Measurements from ENCODE around the gene KRTAP9-8. TPM values are rescaled to one million over a fixed set of nuclear protein-coding genes. Genes with fewer than 3 reads are reported as not detected.

The KRTAP9-8 gene, protein sequence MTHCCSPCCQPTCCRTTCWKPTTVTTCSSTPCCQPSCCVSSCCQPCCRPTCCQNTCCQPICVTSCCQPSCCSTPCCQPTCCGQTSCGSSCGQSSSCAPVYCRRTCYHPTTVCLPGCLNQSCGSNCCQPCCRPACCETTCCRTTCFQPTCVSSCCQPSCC
- not detected in 2 replicates for total RNA-seq

DNA sequence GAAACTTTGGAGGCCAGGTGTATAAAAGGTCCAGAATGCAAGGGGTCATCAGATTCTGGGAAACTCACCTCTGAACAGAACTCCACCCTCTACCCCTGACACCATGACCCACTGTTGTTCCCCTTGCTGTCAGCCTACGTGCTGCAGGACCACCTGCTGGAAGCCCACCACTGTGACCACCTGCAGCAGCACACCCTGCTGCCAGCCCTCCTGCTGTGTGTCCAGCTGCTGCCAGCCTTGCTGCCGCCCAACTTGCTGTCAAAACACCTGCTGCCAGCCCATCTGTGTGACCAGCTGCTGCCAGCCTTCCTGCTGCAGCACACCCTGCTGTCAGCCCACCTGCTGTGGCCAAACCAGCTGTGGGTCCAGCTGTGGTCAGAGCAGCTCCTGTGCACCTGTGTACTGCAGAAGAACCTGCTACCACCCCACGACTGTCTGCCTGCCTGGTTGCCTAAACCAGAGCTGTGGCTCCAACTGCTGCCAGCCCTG, at the start of gene KRTAP9-8:
KRTAP9-8 (plus strand) TSS at position 51 of the 489 bp plus-strand sequence; CDS start at position 104, 53 bp downstream.

DNA sequence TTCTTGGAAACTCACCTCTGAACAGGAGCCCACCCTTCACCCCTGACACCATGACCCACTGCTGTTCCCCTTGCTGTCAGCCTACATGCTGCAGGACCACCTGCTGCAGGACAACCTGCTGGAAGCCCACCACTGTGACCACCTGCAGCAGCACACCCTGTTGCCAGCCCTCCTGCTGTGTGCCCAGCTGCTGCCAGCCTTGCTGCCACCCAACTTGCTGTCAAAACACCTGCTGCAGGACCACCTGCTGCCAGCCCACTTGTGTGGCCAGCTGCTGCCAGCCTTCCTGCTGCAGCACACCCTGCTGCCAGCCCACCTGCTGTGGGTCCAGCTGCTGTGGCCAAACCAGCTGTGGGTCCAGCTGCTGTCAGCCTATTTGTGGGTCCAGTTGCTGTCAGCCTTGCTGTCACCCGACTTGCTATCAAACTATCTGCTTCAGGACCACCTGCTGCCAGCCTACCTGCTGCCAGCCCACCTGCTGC, 47.9 kb upstream of the KRTAP9-8 start, which contains the start of gene KRTAP9-1:
KRTAP9-1 (plus strand) TSS at position 51 of the 482 bp plus-strand sequence; CDS start at position 51, 0 bp downstream.

DNA sequence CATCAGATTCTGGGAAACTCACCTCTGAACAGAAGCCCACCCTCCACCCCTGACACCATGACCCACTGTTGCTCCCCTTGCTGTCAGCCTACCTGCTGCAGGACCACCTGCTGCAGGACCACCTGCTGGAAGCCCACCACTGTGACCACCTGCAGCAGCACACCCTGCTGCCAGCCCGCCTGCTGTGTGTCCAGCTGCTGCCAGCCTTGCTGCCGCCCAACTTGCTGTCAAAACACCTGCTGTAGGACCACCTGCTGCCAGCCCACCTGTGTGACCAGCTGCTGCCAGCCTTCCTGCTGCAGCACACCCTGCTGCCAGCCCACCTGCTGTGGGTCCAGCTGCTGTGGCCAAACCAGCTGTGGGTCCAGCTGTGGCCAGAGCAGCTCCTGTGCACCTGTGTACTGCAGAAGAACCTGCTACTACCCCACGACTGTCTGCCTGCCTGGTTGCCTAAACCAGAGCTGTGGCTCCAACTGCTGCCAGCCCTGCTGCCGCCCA, 11.2 kb upstream of the KRTAP9-8 start, which contains the start of gene KRTAP9-2:
KRTAP9-2 (plus strand) TSS at position 51 of the 498 bp plus-strand sequence; CDS start at position 58, 7 bp downstream.

GRCh38 chr17:41232399-41233105, 5.2 kb upstream of the KRTAP9-8 start, which contains the start of gene KRTAP9-3:
KRTAP9-3 (plus strand) TSS chr17:41232449; CDS start chr17:41232502, 53 bp downstream.

GRCh38 chr17:41249637-41250240, 11.9 kb downstream of the KRTAP9-8 start, which contains the start of gene KRTAP9-4:
KRTAP9-4 (plus strand) TSS chr17:41249687; CDS start chr17:41249721, 34 bp downstream.

GRCh38 chr17:41255381-41256290, 17.8 kb downstream of the KRTAP9-8 start, which contains the start of gene KRTAP9-9:
KRTAP9-9 (plus strand) TSS chr17:41255384.

DNA sequence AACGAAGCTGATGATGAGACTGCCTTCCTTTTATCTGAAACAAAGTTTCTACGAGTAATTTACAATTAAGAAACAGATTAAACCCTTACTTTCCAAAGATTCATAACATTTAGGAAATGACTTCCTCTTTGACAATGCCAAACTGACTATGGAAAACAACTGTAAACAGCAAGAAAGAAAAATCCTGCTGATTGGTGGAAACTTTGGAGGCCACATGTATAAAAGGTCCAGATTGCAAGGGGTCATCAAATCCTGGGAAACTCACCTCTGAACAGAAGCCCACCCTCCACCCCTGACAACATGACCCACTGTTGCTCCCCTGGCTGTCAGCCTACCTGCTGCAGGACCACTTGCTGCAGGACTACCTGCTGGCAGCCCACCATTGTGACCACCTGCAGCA, 27.3 kb downstream of the KRTAP9-8 start, which contains the start of gene KRTAP9-6:
KRTAP9-6 (plus strand) TSS at position 301 of the 400 bp plus-strand sequence; CDS start at position 301, 0 bp downstream.

DNA sequence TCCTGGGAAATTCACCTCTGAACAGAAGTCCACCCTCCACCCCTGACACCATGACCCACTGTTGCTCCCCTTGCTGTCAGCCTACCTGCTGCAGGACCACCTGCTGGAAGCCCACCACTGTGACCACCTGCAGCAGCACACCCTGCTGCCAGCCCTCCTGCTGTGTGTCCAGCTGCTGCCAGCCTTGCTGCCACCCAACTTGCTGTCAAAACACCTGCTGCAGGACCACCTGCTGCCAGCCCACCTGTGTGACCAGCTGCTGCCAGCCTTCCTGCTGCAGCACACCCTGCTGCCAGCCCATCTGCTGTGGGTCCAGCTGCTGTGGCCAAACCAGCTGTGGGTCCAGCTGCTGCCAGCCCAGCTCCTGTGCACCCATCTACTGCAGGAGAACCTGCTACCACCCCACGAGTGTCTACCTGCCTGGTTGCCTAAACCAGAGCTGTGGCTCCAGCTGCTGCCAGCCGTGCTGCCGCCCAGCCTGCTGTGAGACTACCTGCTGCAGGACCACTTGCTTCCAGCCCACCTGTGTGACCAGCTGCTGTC, 37.9 kb downstream of the KRTAP9-8 start, which contains the start of gene KRTAP9-7:
KRTAP9-7 (plus strand) TSS at position 51 of the 543 bp plus-strand sequence; CDS start at position 51, 0 bp downstream.

Other genes with a start within 250 kb of the KRTAP9-8 start
- gene KRTAP3-3, start 243.8 kb upstream of the KRTAP9-8 start, total RNA-seq: not detected in 2 replicates
- gene KRTAP3-2, start 238.1 kb upstream of the KRTAP9-8 start, total RNA-seq: not detected in 2 replicates
- not detected in 2 replicates for gene KRTAP3-1, start 228.9 kb upstream of the KRTAP9-8 start, total RNA-seq
- not detected in 2 replicates for gene KRTAP1-5, start 210.8 kb upstream of the KRTAP9-8 start, total RNA-seq
- gene KRTAP1-4, start 207.8 kb upstream of the KRTAP9-8 start, total RNA-seq: not detected in 2 replicates
- not detected in 2 replicates for gene KRTAP1-3, start 203.1 kb upstream of the KRTAP9-8 start, total RNA-seq
- gene KRTAP1-1, start 196.5 kb upstream of the KRTAP9-8 start, total RNA-seq: not detected in 2 replicates
- gene KRTAP2-1, start 190.7 kb upstream of the KRTAP9-8 start, total RNA-seq: not detected in 2 replicates
- not detected in 2 replicates for gene KRTAP2-2, start 182.8 kb upstream of the KRTAP9-8 start, total RNA-seq
- gene KRTAP2-3, start 177.9 kb upstream of the KRTAP9-8 start, total RNA-seq: not detected in 2 replicates
- gene KRTAP2-4, start 172.1 kb upstream of the KRTAP9-8 start, total RNA-seq: not detected in 2 replicates
- gene KRTAP4-7, start 153.8 kb upstream of the KRTAP9-8 start, total RNA-seq: not detected in 2 replicates
- gene KRTAP4-8, start 139.9 kb upstream of the KRTAP9-8 start, total RNA-seq: not detected in 2 replicates
- gene KRTAP4-16, start 135.8 kb upstream of the KRTAP9-8 start, total RNA-seq: not detected in 2 replicates
- not detected in 2 replicates for gene KRTAP4-9, start 132.6 kb upstream of the KRTAP9-8 start, total RNA-seq
- not detected in 2 replicates for gene KRTAP4-11, start 119.6 kb upstream of the KRTAP9-8 start, total RNA-seq
- not detected in 2 replicates for gene KRTAP4-12, start 113.8 kb upstream of the KRTAP9-8 start, total RNA-seq
- gene KRTAP4-6, start 97.5 kb upstream of the KRTAP9-8 start, total RNA-seq: not detected in 2 replicates
- gene KRTAP4-5, start 88.2 kb upstream of the KRTAP9-8 start, total RNA-seq: not detected in 2 replicates
- not detected in 2 replicates for gene KRTAP4-4, start 77.3 kb upstream of the KRTAP9-8 start, total RNA-seq
- not detected in 2 replicates for gene KRTAP4-3, start 69.8 kb upstream of the KRTAP9-8 start, total RNA-seq
- not detected in 2 replicates for gene KRTAP4-2, start 59.8 kb upstream of the KRTAP9-8 start, total RNA-seq
- gene KRTAP4-1, start 53.1 kb upstream of the KRTAP9-8 start, total RNA-seq: not detected in 2 replicates
- gene KRTAP9-1, start 48.1 kb upstream of the KRTAP9-8 start, total RNA-seq: not detected in 2 replicates
- gene KRTAP9-2, start 11.4 kb upstream of the KRTAP9-8 start, total RNA-seq: not detected in 2 replicates
- not detected in 2 replicates for gene KRTAP9-3, start 5.5 kb upstream of the KRTAP9-8 start, total RNA-seq
- not detected in 2 replicates for gene KRTAP9-4, start 11.7 kb downstream of the KRTAP9-8 start, total RNA-seq
- gene KRTAP9-9, start 17.4 kb downstream of the KRTAP9-8 start, total RNA-seq: not detected in 2 replicates
- gene KRTAP9-6, start 27.4 kb downstream of the KRTAP9-8 start, total RNA-seq: not detected in 2 replicates
- not detected in 2 replicates for gene KRTAP9-7, start 37.7 kb downstream of the KRTAP9-8 start, total RNA-seq
- not detected in 2 replicates for gene KRTAP29-1, start 64.9 kb downstream of the KRTAP9-8 start, total RNA-seq
- gene KRTAP16-1, start 71.3 kb downstream of the KRTAP9-8 start, total RNA-seq: not detected in 2 replicates
- gene KRTAP17-1, start 77.7 kb downstream of the KRTAP9-8 start, total RNA-seq: not detected in 2 replicates
- gene KRT33A, start 112.8 kb downstream of the KRTAP9-8 start, total RNA-seq: not detected in 2 replicates
- not detected in 2 replicates for gene KRT33B, start 131.8 kb downstream of the KRTAP9-8 start, total RNA-seq
- gene KRT34, start 144.3 kb downstream of the KRTAP9-8 start, total RNA-seq: not detected in 2 replicates
- not detected in 2 replicates for gene KRT31, start 159.6 kb downstream of the KRTAP9-8 start, total RNA-seq
- gene KRT37, start 186.6 kb downstream of the KRTAP9-8 start, total RNA-seq: not detected in 2 replicates
- not detected in 2 replicates for gene KRT38, start 203.0 kb downstream of the KRTAP9-8 start, total RNA-seq
- not detected in 2 replicates for gene KRT32, start 229.4 kb downstream of the KRTAP9-8 start, total RNA-seq
- not detected in 2 replicates for gene KRT35, start 243.2 kb downstream of the KRTAP9-8 start, total RNA-seq